GM18519 (cell line): ENCODE results near the gene VPS13D.

Source experiments
- ATAC-seq: cut with Tn5 transposase; IDR thresholded peaks from one replicate; pipeline ENCODE4 v1.9.1; 2021; ENCODE audit warnings: mild to moderate bottlenecking, moderate library complexity; ENCODE audit not compliant: unreplicated experiment, low FRiP score

VPS13D gene

DNA sequence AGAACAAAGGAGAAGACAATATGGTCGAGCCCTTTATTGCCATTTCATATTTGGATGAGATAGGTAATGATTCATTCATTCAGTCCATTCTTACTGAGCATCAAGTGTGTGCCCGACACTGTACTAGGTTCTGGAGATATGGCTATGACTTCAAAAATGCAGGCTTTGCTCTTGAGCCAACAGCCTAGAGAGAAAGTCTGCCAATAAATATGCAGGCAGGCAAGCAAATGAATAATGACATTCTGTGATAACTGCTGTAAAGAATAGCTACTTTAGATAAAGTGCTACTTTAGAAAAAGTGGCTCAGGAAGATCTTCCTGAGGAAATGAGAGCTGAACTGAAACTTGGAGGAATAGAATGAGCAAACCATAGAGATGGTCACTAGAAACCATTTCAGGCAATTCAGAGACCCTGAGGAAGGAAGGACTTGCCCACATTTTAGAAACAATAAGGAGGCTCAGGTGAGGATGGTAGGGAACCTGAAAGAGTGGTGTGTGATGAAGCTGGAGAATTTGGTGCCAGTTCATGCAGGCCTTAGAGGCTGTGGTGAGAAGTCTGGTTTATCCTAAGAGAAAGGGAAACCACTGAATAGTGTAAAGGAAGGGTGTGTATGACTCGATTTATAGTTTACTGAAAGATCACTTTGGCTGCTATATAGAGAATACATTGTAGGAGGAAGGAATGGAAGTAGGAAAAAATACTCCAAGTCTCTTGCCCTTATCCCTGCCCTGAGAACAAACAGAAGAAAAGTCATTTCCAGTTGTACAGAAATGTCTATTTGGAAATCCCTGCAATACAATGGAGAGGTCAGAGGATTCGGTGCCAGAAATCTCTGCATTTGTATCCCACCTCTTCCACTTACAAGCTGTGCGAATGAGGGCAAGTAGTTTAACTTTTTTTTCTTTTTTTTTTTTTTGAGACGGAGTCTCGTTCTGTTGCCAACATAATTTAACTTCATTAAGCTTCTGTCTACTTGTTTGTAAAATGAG is 167.9 kb downstream of the VPS13D start:
- no peak for ATAC-seq

DNA sequence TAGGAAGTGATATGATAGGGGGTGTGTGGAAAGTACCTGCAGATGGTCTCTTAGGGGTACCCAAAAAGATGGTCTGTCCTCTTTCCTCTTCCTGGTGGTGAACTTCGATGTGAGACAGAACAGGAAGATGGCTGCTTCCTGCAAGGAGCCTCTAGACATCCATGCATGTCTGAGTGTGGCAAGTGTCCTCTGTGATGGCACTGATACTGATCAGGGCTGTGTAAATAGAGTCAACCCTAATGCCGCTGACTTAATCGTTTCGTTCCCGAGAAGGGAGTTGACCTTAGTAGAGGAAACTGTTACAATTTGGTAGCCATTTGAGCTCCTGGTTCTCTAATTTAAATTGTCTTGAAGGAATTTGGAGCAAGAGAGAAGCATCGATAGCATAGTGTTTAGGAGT is 168.6 kb downstream of the VPS13D start:
- no peak for ATAC-seq

DNA sequence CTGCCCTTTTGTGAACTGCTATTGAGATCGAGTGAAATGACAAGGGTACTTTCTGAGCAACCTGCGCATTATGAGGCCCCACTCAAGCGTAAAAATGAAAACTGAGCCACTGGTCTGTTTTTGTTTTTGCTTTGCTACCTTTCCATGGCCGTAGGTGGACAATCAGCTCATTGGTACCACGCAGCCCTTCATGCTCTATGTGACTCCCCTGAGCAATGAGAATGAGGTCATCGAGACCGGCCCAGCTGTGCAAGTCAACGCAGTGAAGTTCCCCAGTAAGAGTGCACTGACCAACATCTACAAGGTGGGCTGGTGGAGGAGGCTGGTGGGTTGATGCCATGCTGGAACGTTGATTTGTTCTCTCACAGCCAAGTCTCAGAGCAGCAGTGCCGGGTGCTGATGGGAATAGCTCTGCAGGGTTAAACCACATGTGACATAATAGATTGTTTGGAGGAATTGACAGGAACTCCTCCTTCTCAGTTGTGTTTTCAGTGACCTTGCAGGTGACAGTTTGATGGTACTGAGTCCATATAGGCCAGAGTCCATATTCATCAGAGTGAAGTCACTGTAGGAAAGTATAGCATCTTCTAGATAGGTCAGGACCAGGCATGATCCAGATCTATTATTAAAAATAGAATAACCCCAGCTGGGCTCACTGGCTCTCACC is 170.3 kb downstream of the VPS13D start:
- ATAC-seq = no peak

DNA sequence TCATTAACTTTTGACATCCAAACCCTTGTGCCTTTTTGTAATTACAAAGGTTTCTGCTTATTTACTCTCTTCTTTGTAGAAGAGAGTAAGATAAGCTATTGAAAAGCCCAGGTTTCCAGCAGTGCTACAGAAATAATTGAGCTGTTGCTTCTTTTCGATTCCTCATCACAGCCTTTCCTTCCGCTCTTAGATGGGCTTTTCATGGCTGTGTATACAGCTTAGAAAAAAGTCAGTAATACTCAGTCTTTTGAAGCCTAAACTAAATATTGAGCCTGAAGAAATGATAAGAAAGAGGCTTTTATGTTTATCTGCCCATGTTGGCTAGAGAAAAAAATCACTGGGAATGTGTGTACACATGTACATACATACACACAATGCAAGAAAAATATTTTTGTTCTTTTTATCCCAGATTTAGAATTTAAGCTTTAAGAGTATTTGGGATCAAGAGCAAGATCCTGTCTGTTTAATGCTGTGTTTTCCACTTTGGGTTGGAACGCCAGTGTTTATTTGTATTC is 172.4 kb downstream of the VPS13D start:
- ATAC-seq = no peak

DNA sequence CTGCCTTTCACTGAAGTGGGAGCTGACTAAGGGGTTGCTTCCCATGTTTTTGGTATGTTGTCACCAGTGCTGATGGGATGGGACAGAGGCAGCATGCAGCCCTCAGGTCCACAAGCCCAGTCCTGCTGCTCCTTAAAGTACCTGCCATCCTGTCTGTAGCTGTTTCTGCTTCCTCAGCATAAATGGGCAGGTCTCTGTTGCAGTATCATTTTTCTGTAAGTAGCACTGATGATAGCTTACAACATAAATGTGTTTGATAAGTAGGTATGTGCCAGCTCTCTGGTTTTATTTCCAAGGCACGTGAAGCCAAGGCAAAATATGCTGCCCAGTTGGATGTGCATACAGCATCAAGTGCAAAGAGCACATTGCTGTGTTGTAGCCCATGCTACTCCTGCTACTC is 173.0 kb downstream of the VPS13D start:
- ATAC-seq = no peak

DNA sequence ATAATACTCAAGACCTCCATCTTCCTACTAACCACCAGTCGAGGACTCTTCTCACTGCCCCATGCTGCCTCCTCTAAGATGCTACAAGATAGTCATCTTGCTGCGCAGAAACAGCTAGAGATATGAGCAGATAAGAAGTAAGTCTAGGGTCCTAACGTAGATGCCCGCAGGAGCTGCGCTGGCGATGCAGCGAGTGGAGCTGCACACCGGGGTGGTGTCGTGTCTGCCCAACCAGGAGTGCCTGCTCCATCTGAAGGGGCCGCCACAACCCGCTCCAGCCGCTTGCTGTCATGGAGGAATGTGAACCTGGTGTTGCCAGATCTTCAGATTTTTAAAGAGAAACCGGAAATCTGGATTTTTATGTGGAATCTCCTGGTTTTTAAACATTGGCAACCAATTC is 175.1 kb downstream of the VPS13D start:
- ATAC-seq = no peak

DNA sequence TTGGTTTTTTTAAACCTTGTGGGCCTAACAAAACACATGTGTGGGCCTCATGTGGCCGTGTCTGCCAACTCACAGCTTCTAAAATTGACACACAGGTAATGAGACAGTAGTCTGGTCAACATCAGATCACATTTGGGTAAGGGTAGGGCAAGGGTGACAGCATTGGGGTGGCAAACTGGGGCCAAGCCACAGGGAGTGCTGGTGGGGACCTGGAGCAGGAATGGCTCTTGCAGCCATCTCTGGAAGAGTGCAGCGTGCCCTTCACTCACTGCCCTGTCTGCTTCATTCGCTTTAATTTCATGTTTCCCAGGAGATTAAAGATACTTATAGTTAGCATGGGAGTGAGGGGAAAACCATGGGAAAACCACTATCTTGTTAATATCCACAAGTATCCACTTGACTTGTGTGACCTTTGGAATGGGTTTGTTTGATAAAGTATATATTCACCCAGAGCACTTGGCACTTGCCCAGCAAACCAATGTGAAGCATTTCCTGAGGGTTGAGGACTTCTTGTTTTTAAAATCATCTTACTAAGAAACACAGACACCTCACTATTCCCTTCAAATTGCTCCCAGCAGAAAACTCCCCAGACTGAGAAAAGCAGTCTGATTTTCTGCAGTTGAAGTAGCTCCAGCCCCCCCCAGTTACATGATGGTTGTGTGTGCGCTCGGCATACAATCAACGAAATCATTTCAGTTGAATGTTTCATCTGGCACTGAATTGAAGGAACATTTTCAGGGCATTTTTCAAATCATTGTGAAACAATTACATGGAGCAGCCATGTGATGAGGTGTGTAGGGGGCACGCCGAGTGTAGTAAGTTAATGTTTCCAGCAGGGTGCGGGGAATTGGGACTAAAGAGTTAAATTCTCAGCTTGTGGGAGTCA is 175.7 kb downstream of the VPS13D start:
- ATAC-seq = no peak

DNA sequence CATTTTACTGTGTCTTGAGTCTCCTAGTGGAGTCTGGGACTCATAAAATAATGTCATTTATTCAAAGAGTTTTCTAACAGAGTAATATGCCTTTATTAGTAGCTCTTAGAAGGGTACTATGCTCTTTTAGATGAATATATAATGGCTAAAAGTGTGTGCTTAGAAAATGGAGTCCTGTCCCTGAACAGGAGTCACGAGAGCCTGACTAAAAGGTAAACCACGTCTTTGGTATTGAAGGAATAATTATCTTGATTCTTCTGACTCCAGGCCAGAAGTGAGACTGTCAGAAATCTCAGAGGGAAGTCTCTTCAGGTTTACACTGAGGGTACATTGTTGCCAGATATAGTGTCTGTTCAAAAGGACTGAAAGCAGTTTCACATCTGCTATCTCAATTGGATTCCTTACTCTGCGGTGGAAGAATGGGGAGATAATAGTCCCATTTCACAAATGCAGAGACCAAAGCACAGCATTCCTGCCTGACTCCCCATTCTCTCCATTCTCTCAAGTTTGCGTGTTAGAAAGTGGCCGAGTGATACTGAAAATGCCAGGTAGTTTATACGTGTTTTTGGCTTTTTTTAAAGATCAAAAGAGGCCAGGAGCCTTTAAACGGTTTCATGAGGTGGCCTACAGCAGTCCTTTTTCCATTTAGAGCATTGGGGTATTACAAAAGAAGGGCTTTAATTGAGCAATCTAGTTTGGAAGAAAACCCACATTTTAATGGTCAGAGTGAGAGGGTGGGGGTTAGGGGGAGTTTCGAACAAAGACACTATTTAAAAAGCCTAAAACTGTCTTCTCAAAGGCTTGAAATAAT is 176.6 kb downstream of the VPS13D start:
- ATAC-seq = no peak

DNA sequence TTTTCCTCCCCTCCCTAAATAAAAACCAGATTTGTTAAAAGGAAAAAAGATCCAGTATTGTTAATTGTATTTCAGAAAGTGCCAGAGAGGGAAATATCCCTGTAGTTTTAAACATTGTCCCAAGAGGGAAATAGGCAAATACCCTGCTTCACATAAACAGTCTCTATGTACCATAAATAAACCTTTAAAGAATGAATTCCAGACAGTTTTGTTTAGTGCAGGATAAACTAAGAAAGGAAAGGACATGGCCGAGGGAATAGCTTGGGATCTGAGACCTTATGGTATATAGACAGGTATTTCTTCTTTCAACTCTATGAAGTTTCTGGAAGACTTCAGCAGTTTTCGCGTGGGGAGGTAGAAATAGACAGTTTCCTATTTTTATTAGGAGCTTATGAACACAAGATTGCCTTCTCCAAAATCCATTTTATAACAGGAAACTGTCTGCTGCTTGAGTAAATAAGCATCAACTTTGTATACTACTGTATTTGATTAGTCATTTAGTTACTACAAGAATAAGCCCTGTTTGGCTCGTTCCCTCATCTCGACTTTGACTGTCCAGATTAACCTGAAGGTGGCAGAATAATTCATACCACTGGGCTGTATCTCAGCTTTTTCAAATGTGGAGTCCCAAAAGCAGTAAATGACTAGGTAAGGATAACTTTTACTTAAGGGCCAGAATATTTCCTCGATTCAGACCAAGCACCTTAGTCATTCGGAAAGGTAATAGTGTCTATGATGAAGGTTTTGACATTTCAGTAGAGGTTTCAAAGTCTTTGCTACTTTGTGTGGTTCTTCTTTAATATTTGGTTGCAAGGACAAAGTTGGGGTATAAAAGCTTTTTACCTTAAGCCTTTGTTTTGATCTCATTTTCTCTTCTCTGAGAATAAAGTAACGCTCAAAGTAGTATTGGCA is 177.5 kb downstream of the VPS13D start:
- no peak for ATAC-seq

DNA sequence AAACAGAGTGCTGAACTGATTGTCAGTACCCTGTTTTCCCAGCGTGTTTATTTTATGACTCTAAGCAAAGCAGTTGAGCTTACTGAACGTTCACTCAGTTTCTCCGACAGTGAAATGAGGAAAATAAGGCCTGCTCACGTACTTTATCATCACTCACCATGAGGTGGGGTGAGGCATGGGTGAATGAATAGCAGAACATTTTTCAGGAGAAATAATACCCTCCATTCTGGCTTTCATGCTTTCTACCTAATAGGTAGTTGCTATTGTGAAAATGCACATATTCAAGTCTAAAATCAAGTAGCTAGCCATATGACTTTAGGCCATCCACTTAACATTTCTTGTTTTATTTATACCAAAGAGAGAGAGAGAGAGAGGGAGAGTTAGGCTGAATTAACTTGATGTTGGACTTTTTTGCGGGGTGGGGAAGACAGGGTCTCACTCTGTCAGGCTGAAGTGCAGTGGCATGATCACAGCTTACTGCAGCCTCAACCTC is 178.2 kb downstream of the VPS13D start:
- no peak for ATAC-seq

DNA sequence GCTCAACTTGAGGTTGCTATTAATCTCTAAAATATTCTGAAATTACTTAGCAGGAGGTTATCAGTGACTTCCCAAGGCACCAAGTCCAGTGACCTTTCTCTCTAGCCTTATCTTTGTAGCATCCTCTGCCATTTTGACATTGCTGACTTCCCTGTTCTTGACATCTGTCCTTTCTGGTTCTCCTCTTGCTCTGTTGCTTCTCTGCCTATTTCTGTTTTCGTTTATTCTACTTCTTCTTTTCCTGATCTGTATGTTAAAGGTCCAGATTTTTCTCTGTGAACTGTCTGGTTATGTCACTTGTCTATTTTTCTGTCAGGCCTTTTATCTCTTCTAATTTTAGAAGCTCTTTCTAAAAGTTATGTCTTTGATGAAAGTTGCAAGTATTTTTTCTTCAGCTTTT is 178.8 kb downstream of the VPS13D start:
- no peak for ATAC-seq

DNA sequence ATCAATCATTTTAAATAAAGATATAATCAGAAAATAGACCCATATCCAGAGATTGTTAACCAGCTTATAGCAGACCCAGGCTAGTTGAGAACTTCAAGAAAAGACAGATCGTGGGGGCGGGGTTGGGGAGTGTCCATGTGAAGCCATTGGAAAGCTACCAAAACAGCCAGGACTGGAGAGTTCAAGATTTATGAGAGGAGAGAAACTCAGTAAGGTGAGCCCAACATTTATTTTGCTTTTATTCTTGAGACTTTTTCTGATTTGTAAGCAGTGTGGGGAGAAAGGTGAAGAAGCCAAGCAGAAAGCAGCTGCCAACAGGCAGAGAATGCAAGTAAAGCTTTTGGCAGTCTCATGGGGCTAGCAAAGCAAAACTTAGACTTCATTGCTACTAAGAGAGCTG is 179.9 kb downstream of the VPS13D start:
- no peak for ATAC-seq

DNA sequence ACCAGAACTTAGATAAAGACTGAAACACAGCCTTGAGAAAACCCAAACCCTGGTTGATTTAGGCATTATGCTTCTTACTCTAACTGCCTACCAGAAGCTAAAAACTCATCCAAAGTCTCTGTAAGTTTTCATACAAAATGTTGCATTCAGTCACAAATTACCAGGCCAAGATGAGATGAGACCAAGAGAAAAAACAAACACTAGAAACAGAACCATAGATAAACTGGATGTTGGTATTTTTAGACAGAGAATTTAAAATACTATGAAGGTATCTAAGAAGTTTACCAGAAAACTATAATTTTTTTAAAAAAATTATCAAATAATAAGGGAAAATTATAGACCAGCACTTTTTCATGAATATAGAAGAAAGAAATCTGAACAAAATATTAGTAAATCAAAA is 180.5 kb downstream of the VPS13D start:
- ATAC-seq = no peak

DNA sequence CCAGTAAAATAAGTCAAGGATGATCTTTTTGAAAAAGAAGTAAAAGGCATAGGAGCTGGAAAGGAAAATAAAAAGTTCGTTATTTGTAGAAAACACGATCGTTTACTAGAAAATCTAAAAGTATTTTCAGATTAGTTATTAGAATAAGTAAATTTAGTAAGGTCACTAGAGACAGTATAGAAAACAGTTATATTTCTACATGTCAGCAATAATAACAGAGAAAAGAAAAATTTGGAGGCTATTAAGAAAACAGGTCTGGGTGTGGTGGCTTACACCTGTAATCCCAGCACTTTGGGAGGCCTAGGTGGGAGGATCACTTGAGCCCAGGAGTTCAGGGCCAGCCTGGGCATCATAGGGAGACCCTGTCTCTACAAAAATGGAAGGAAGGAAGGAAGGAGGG is 181.3 kb downstream of the VPS13D start:
- no peak for ATAC-seq

DNA sequence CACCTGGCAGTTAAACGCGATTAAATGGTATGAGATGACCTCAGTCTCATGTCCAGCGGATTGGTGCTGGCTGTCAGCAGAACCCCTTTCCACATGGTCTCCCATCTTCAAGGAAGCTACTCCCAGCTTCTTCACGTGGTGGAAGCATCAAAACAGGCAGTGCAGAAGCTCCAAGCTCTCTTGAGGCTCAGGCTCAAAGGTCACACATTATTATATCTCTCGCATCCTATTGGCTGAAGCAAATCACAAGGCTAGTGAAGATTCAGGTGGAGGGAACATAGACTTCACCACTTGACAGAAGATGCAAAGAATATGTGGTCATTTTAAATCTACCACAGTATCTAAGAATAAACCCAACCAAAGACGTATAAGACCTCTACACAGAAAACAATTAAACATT is 181.9 kb downstream of the VPS13D start:
- ATAC-seq = no peak

DNA sequence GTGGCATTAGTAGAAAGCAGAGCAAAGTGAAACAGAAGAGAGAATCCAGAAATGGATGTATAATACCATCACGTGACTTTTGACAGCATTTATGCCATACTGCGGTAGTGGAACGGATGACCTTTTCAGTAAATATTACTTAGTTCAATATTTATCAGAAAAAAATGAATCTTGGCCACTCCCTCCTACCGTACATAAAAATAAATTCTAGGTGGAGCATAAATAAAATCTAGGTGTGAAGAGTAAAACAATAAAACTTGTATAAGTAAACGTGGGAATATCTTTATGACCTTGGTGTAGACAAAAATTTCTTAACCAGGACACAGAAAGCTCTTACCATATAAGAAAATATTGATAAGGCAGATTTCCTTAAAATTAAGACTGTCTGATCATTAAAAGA is 182.6 kb downstream of the VPS13D start:
- ATAC-seq = no peak

DNA sequence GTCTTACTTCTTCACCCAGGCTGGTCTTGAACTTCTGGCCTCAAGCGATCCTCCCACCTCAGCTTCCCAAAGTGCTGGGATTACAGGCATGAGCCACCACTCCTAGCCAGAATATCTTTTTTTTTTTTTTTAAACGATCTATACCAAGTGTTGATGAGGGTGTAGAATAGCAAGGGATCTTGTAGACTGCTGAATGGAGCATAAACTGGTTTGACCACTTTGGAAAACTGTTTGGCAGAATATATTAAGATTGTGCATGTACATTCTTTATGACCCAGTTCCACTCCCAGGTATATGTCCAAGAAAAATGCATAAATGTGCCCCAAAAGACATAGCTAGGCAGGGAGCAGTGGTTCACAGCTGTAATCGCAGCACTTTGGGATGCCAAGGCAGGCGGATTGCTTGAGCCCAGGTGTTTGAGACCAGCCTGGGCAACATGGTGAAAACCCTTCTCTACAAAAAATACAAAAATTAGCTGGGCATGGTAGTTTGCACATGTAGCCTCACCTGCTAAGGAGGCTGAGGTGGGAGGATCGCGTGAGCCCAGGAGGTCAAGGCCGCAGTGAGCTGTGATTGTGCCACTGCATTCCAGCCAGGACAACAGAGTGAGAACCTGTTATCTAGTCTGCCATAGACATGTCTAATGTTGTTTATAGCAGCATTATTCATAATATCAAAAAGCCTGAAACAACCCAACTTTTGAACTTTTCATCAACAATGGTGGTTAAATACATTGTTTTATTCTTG is 184.0 kb downstream of the VPS13D start:
- no peak for ATAC-seq

DNA sequence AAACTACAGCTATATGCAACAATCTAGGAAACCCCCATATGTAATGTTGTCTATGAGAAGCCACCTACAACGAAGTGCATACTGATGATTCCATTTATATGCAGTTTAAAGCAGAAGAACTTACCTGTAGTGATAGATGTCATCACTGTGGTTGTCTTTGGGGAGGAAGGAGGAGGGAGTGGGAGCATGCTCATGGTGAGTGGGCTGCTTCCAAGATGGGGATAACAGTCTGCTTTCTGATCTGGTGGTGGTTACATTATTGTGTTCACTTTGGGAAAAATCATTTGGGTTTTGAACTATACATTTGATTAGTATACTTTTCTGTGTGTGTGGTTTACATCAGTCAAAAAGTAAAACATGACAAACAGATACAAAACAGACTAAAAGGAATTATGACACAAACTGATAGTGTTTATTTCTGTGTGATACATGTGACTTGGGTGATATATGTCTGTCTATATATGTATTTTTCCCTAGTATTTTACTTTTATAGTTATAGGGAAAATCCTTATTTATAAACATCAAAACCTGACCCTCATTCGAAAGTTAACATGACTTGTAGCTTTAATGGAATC is 184.7 kb downstream of the VPS13D start:
- no peak for ATAC-seq
